Right lobe of liver (tissue), 4 donors: ENCODE results near the gene HNRNPC.

Source experiments
- POLR2A ChIP-seq: fragments of 450-650 bp; IDR thresholded peaks from one replicate; pipeline ENCODE4 v1.6.1; 2017; ENCODE audit warnings: antibody characterized with exemption, mild to moderate bottlenecking
- TF ChIP-seq, protein P1 (sequence below), 4 donors: fragments of 200-600 bp in 3 of 4; fragments of 450-650 bp in 1 of 4; IDR thresholded peaks; one replicate each; pipeline versions ENCODE4 v1.5.1 to v1.8.0; 2016 to 2022; ENCODE audit warnings: antibody characterized with exemption in 4 of 4, mild to moderate bottlenecking in 2 of 4
- donor health status: DM: no; HTN: no; CAD: no.
- donor health status: DM: no; HTN: no; CAD: no.
- donor health status: DM: no; HTN: yes; CAD: no.

DNA sequence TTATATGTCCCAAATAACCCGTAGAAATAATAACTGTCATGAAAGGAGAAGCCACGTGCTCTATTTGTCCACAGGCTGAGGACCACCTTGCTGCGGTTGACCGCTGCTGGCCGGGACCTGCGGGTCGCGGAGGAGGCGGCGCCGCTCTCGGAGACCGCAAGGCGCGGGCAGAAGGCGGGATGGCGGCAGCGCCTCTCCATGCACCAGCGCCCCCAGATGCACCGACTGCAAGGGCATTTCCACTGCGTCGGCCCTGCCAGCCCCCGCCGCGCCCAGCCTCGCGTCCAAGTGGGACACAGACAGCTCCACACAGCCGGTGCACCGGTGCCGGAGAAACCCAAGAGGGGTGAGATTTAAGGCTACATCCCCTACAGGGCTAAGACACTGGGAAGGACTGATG lies 31.6 kb upstream of the HNRNPC start:
- TF ChIP-seq, protein P1, sequence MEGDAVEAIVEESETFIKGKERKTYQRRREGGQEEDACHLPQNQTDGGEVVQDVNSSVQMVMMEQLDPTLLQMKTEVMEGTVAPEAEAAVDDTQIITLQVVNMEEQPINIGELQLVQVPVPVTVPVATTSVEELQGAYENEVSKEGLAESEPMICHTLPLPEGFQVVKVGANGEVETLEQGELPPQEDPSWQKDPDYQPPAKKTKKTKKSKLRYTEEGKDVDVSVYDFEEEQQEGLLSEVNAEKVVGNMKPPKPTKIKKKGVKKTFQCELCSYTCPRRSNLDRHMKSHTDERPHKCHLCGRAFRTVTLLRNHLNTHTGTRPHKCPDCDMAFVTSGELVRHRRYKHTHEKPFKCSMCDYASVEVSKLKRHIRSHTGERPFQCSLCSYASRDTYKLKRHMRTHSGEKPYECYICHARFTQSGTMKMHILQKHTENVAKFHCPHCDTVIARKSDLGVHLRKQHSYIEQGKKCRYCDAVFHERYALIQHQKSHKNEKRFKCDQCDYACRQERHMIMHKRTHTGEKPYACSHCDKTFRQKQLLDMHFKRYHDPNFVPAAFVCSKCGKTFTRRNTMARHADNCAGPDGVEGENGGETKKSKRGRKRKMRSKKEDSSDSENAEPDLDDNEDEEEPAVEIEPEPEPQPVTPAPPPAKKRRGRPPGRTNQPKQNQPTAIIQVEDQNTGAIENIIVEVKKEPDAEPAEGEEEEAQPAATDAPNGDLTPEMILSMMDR (IDR thresholded peaks at IDR 0.05) = peak in 2 of 4 donors; percentile 29
- TF ChIP-seq POLR2A = no peak
